ENCODE results near the gene BARX2.

The BARX2 gene

DNA sequence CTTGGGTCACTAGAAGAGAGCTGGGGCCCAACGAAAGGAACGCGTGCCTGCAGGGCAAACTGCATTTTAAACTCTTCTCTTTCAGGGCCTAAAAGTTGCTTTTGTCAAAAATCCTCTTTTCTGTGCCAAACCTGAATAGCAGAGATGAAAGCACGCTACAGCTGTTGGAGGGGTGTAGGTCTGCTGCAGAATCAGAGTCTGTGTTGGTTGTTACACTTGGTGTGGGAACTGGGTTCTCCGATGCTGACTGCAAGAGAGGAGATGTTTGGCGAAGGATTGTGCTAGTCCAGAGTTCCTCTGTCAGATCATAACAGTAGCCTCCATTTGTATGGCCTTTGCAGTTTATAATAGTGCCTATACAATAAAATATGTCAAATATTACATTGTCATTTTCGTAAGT, 41.8 kb downstream of the BARX2 start:
- TF ChIP-seq ZFX (IDR thresholded peaks at IDR 0.05; ENCODE audit: borderline replicate concordance): no peak
- no peak overlapping the region for H3K27ac ChIP-seq

DNA sequence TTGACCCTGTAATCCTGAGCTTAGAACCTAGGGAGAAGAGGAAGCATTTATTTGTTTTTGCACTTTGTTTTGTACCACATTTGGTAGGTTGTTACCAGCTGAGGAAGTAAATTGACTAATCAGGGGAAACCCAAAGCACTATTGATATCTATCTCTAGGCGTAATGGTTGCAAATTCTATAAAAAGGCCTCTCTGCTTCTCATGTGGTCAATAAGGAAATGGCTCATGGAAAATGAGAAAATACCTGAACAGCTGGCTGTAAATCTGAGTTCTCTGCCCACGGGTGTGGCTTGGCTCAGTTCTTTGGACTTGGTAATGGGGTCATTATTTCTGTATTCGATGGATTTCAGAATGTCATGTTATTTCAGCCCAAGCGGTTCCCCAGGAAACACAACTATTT, 42.4 kb downstream of the BARX2 start:
- TF ChIP-seq, protein P1, sequence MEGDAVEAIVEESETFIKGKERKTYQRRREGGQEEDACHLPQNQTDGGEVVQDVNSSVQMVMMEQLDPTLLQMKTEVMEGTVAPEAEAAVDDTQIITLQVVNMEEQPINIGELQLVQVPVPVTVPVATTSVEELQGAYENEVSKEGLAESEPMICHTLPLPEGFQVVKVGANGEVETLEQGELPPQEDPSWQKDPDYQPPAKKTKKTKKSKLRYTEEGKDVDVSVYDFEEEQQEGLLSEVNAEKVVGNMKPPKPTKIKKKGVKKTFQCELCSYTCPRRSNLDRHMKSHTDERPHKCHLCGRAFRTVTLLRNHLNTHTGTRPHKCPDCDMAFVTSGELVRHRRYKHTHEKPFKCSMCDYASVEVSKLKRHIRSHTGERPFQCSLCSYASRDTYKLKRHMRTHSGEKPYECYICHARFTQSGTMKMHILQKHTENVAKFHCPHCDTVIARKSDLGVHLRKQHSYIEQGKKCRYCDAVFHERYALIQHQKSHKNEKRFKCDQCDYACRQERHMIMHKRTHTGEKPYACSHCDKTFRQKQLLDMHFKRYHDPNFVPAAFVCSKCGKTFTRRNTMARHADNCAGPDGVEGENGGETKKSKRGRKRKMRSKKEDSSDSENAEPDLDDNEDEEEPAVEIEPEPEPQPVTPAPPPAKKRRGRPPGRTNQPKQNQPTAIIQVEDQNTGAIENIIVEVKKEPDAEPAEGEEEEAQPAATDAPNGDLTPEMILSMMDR (IDR thresholded peaks at IDR 0.05): no peak
- TF ChIP-seq ZFX (IDR thresholded peaks at IDR 0.05; ENCODE audit: borderline replicate concordance): no peak
- no peak overlapping the region for H3K27ac ChIP-seq

DNA sequence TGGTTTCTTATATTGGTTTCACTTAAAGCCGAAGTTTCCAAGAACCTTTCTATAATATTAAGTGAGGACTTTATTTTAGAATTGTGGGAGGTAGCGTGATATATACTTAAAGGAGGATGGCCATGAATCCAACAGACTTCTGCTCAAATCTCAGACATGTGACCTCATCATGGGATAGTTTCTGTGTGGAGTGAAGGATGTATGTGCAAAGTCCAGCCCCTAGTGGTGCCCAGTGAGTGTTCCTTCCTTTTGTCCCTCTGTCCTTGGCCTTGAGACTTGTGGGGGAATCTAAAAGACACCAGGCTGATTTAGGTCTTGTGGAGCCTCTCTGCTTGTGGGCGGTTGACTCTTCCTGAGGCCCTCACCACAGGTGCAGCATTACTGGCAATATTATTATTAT, 43.7 kb downstream of the BARX2 start:
- TF ChIP-seq, protein P1 (IDR thresholded peaks at IDR 0.05): no peak
- TF ChIP-seq ZFX (IDR thresholded peaks at IDR 0.05; ENCODE audit: borderline replicate concordance): no peak
- no peak overlapping the region for H3K27ac ChIP-seq

DNA sequence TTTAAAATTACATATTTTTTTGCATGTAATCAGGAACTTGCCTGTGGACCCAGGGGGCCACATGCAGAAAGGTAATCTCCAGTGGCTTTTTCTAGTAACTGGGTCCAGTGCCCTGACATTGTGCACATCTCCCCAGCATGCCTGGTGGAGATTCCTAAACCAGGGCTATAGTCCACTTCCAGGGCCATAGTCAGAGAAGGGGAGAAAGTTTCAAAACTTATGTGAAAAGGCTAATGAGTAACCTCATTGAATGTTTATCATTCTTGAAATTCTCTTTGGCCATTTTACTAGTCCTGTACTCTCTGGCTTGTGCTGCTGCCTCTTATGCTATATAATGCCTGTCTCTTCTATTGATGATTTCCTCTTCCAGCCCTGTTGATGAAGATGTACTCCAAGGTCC, 47.8 kb downstream of the BARX2 start:
- no peak overlapping the region for H3K27ac ChIP-seq
- no peak for TF ChIP-seq ZFX (IDR thresholded peaks at IDR 0.05; ENCODE audit: borderline replicate concordance)
- TF ChIP-seq, protein P1 (IDR thresholded peaks at IDR 0.05): no peak

DNA sequence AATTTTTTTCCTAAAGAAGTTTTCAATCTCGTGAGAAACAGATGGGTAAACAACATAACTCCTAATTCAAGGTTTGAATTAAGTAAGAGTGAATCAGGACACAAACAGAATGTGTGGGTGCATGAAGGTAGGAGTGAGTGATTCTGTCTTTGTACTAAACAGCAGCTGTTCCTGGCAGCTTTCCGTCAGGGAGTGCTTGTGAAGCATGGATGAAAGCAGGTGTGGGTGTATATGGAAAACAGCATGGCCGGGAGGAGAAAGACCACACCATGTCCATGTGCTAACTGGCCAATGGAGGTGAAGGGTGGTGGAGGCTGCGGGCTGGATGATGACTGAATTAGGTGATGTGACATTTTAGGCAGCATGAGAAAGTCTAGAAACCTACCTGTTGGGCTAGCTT, 49.6 kb downstream of the BARX2 start:
- TF ChIP-seq ZFX (IDR thresholded peaks at IDR 0.05; ENCODE audit: borderline replicate concordance): no peak
- TF ChIP-seq, protein P1 (IDR thresholded peaks at IDR 0.05): no peak
- no peak overlapping the region for H3K27ac ChIP-seq

DNA sequence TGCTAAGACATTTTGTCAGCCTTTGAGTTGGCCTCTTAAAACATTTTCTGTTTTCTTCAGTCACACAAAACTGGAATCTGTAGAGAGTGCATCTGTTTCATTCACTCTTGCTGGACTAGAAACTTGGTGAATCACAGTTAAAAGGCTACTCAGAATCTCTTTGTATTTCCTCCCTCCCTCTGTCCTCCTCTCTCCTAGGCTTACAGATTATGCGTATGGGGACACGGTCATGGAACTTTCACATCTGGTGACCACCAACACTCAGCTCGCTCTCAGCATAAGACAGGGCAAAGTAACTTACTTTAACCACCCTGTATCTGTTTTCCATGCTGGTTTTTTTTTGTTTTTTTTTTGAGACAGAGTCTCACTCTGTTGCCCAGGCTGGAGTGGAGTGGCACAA, 50.4 kb downstream of the BARX2 start:
- H3K27ac ChIP-seq: no peak overlapping the region
- TF ChIP-seq, protein P1 (IDR thresholded peaks at IDR 0.05): no peak
- no peak for TF ChIP-seq ZFX (IDR thresholded peaks at IDR 0.05; ENCODE audit: borderline replicate concordance)

DNA sequence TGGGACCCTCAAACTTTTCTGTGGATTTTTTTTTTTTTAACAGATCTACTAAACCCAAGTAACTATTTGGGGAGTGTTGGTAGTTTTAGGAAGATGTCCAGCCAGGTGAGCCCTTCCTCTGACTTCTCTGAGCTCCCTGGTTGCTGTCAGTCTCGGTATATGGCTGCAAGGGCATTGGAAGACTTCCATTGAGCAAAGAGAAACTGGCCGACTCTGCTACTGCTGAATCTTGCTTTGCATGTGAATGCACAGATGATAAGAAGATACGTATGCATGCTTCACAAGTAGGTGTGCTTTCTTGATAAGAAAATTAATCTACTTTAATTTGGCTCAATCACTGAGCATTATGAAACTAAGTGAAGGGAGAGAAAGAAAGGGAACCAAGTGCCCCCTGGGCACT, 51.1 kb downstream of the BARX2 start:
- TF ChIP-seq, protein P1 (IDR thresholded peaks at IDR 0.05): no peak
- no peak for TF ChIP-seq ZFX (IDR thresholded peaks at IDR 0.05; ENCODE audit: borderline replicate concordance)
- H3K27ac ChIP-seq: no peak overlapping the region

DNA sequence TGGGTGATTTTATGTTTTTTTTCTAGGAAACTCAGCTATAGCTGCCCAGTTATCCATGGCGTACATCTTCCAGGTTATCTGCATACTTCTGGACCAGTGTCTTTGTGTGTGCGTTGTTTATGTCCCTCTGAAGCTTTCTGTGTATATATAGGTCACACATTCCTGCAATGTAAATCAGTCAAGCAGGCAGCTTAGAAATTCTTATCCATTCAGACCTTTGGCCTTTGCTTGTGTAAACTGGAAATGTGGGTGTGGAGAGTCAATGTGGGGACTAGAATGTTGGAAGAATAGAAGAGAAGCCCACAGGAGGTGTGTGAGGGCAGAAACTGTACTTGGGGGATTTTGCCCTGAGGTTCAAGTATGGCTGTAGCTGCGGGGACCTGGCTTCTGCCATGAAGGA, 51.7 kb downstream of the BARX2 start:
- no peak for TF ChIP-seq ZFX (IDR thresholded peaks at IDR 0.05; ENCODE audit: borderline replicate concordance)
- TF ChIP-seq, protein P1 (IDR thresholded peaks at IDR 0.05): no peak
- H3K27ac ChIP-seq: no peak overlapping the region

All from 22Rv1 (cell line).